NCI-H2227 treated with DMSO at 0.1 percent for 48 hours (cell line): ENCODE measurements around the gene WBP2.
A peak's percentile ranks its signal among the peaks of the same experiment; 100 is the strongest.

Experiments used
- DNase-seq: peaks from one replicate; lab custom pipeline; 2025; lab: John Stamatoyannopoulos, UW

Gene WBP2

GRCh38 chr17:75855310-75856061 lies at the start of gene WBP2:
Gene WBP2, minus strand, starts transcription at chr17:75855335. Its CDS starts 38 bp downstream, at chr17:75855297.
- DNase-seq = peak; percentile 99

GRCh38 chr17:75902406-75902805 lies 47.3 kb upstream of the WBP2 start:
- DNase-seq = no peak

GRCh38 chr17:75901727-75902126 lies 46.6 kb upstream of the WBP2 start:
- no peak for DNase-seq

- DNase-seq = no peak
These were observed 45.8 kb upstream of the WBP2 start for GRCh38 chr17:75900691-75901533.

GRCh38 chr17:75899767-75900468 lies 44.8 kb upstream of the WBP2 start:
- DNase-seq = no peak

GRCh38 chr17:75899353-75899752 lies 44.2 kb upstream of the WBP2 start:
- DNase-seq = no peak

- no peak for DNase-seq
These were observed 43.7 kb upstream of the WBP2 start for GRCh38 chr17:75898791-75899190.

GRCh38 chr17:75898065-75898464 lies 42.9 kb upstream of the WBP2 start:
- DNase-seq = no peak

- no peak for DNase-seq
These were observed 42.3 kb upstream of the WBP2 start for GRCh38 chr17:75897160-75898019.

GRCh38 chr17:75896415-75897159 lies 41.5 kb upstream of the WBP2 start, which contains the start of gene TRIM65:
Gene TRIM65, minus strand, starts transcription at chr17:75896951. Its CDS starts 14 bp downstream, at chr17:75896937.
- DNase-seq = no peak

- no peak for DNase-seq
These were observed 40.4 kb upstream of the WBP2 start for GRCh38 chr17:75895370-75896155.

- DNase-seq = no peak
These were observed 39.1 kb upstream of the WBP2 start for GRCh38 chr17:75894049-75894733.

- DNase-seq = no peak
These were observed 38.3 kb upstream of the WBP2 start for GRCh38 chr17:75893305-75894048.

GRCh38 chr17:75892556-75893224 lies 37.6 kb upstream of the WBP2 start:
- DNase-seq = no peak

- DNase-seq = no peak
These were observed 36.7 kb upstream of the WBP2 start for GRCh38 chr17:75891605-75892555.

GRCh38 chr17:75891022-75891604 lies 36.0 kb upstream of the WBP2 start:
- DNase-seq = no peak

GRCh38 chr17:75889454-75889853 lies 34.3 kb upstream of the WBP2 start:
- DNase-seq = no peak
